Measurements from ENCODE around the gene DNAH10.

DNA sequence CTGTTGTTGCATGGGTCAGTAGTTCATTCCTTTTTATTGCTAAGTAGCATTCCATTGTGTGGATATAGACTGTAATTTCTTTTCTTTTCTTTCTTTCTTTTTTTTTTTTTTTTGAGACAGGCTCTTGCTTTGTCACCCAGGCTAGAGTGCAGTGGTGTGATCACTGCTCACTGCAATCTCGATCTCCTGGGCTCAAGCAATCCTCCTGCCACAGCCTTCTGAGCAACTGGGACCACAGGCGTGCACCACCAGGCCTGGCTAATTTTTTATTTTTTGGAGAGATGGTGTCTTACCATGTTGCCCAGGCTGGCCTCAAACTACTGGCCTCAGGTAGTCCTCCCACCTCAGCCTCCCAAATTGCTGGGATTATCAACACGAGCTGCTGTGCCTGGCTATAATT lies 44.8 kb upstream of the DNAH10 start:
- TF ChIP-seq, protein P1, sequence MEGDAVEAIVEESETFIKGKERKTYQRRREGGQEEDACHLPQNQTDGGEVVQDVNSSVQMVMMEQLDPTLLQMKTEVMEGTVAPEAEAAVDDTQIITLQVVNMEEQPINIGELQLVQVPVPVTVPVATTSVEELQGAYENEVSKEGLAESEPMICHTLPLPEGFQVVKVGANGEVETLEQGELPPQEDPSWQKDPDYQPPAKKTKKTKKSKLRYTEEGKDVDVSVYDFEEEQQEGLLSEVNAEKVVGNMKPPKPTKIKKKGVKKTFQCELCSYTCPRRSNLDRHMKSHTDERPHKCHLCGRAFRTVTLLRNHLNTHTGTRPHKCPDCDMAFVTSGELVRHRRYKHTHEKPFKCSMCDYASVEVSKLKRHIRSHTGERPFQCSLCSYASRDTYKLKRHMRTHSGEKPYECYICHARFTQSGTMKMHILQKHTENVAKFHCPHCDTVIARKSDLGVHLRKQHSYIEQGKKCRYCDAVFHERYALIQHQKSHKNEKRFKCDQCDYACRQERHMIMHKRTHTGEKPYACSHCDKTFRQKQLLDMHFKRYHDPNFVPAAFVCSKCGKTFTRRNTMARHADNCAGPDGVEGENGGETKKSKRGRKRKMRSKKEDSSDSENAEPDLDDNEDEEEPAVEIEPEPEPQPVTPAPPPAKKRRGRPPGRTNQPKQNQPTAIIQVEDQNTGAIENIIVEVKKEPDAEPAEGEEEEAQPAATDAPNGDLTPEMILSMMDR (IDR thresholded peaks at IDR 0.05; ENCODE audit: low read depth, low read length): no peak
- no peak for TF ChIP-seq POLR2A (IDR thresholded peaks at IDR 0.05; ENCODE audit: extremely low read depth, insufficient read length)
- TF ChIP-seq, protein P2, sequence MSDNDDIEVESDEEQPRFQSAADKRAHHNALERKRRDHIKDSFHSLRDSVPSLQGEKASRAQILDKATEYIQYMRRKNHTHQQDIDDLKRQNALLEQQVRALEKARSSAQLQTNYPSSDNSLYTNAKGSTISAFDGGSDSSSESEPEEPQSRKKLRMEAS (IDR thresholded peaks at IDR 0.05; ENCODE audit: low read depth, low read length): no peak

Data from NB4 (cell line).